A673 (cell line): Measurements from ENCODE around the gene NAA10. TPM values are rescaled to one million over a fixed set of nuclear protein-coding genes. Genes with fewer than 3 reads are reported as not detected.

ENCODE experiments used
- BruUV-seq: library from RNA; stranded (reverse); fragments of 400-500 nt; replicated peaks from 2 replicates; lab custom pipeline; 2021; lab: Mats Ljungman, UMichigan
- CTCF ChIA-PET: fragments of 300-600 bp; sonication (Branson Sonifier 250); formaldehyde crosslinking; loops from one replicate; lab custom pipeline; 2022; ENCODE audit warnings: antibody characterized with exemption; lab: Charles Lee
- POLR2A ChIA-PET: fragments of 300-600 bp; sonication (Branson Sonifier 250); formaldehyde crosslinking; loops from one replicate; lab custom pipeline; 2022; ENCODE audit warnings: antibody characterized with exemption; ENCODE audit not compliant: low non-redundant PET; lab: Charles Lee
- DNase-seq: peaks from one replicate; pipeline ENCODE4 v3.0.0-alpha.2; 2015; ENCODE audit warnings: low spot score
- H3K27ac ChIP-seq: fragments of 200-600 bp; sonication (generic); 2 replicates; pipeline ENCODE4 v1.5.1; 2016; ENCODE audit warnings: mixed run types, low read depth, mild to moderate bottlenecking, mixed read lengths, antibody characterized with exemption, low read length; ENCODE audit not compliant: poor library complexity, severe bottlenecking
- H3K27me3 ChIP-seq: fragments of 200-600 bp; sonication (generic); replicated peaks from 2 replicates; pipeline ENCODE4 v1.6.1; 2017; ENCODE audit warnings: mixed run types, low read depth, mild to moderate bottlenecking, mixed read lengths, antibody characterized with exemption, low read length; ENCODE audit not compliant: insufficient read depth, poor library complexity
- H3K36me3 ChIP-seq: fragments of 200-600 bp; sonication (generic); 2 replicates; pipeline ENCODE4 v1.6.1; 2016; ENCODE audit warnings: mixed run types, mild to moderate bottlenecking, mixed read lengths, antibody characterized with exemption, low read length; ENCODE audit not compliant: insufficient read depth, poor library complexity, severe bottlenecking
- H3K4me1 ChIP-seq: fragments of 200-600 bp; sonication (generic); 2 replicates; pipeline ENCODE4 v1.6.1; 2017; ENCODE audit warnings: mixed run types, mild to moderate bottlenecking, mixed read lengths, antibody characterized with exemption, low read length; ENCODE audit not compliant: insufficient read depth, poor library complexity, severe bottlenecking
- H3K4me3 ChIP-seq: fragments of 200-600 bp; sonication (generic); 2 replicates; pipeline ENCODE4 v1.5.1; 2016; ENCODE audit warnings: low read depth, mixed run types, mild to moderate bottlenecking, mixed read lengths, low read length; ENCODE audit not compliant: poor library complexity, severe bottlenecking
- H3K9me3 ChIP-seq: fragments of 200-600 bp; sonication (generic); 2 replicates; pipeline ENCODE4 v1.6.1; 2016; ENCODE audit warnings: mixed run types, low read depth, mild to moderate bottlenecking, mixed read lengths, antibody characterized with exemption, low read length; ENCODE audit not compliant: poor library complexity, severe bottlenecking
- EZH2 ChIP-seq: fragments of 200-600 bp; sonication (generic); IDR thresholded peaks from 2 replicates; pipeline ENCODE4 v1.6.1; 2017; ENCODE audit warnings: borderline replicate concordance, low read depth, mild to moderate bottlenecking, mixed read lengths, antibody characterized with exemption, low read length; ENCODE audit not compliant: poor library complexity, severe bottlenecking
- intact Hi-C: fragments of 100-400 bp; cut with micrococcal nuclease; formaldehyde crosslinking; loops from one replicate; pipeline ENCODE4 v1.10.0; 2022; ENCODE audit not compliant: unreplicated experiment
- total RNA-seq: library from RNA; stranded (reverse); gene quantifications from 2 replicates; pipeline ENCODE4 v1.2.3, GENCODE V29; 2021
- TF ChIP-seq, protein P1 (sequence below): fragments of 300-800, 200-600 bp; sonication (generic); conservative IDR thresholded peaks from 2 replicates; pipeline ENCODE4 v1.5.1; 2017; ENCODE audit warnings: low read depth, mild to moderate bottlenecking, antibody characterized with exemption, low read length, moderate library complexity, mixed read lengths

The NAA10 gene
- total RNA-seq, 1 experiment from 2014 or later: 140 TPM

DNA sequence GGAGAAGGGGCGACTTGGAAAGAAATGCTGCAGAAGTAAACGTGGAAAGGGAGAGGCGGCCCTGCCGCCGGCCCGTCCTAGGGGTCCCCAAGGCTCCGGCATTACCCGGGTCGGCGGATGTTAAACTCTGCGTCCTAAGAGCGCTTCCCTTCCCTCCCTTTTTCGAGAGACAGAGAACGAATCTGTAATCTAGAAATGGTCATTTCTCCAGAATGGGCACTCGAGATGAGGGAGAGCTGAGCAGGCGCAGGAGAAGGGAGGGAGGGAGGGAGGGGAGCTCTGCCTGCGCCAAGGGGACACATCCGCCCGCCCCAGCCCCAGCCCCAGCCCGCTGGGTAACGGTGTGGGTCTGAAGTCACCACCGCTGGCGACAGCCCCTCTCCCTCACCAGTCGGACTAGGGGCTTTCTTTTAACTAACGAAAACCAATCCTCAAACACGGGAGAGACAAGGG is 35.1 kb upstream of the NAA10 start:
- ChIA-PET POLR2A (interaction anchor here (0.8 kb wide), 1 partner anchor 401 kb away, joined by 11 read pairs; no protein-coding TSS in a partner anchor), CTCF (interaction anchor here (1.1 to 1.4 kb wide), 2 partner anchors 22 to 44 kb away, joined by 3 read pairs; no protein-coding TSS in a partner anchor)
- intact Hi-C loops: loop anchor here (10.0 kb wide), 1 partner anchor 425 kb away; the partner anchor contains the start of gene RPL10
- Histone ChIP-seq H3K27ac (peak overlapping the region; percentile 72), H3K27me3 (no peaks in the 10 kb centered on the region), H3K4me1 (peaks cover 26% of the 10 kb centered on the region), H3K9me3 (no peaks in the 10 kb centered on the region), H3K36me3 (no peaks in the 10 kb centered on the region), H3K4me3 (peak overlapping the region; percentile 86)
- DNase-seq: no peak
- no TSS peak for BruUV-seq
- TF ChIP-seq, protein P1, sequence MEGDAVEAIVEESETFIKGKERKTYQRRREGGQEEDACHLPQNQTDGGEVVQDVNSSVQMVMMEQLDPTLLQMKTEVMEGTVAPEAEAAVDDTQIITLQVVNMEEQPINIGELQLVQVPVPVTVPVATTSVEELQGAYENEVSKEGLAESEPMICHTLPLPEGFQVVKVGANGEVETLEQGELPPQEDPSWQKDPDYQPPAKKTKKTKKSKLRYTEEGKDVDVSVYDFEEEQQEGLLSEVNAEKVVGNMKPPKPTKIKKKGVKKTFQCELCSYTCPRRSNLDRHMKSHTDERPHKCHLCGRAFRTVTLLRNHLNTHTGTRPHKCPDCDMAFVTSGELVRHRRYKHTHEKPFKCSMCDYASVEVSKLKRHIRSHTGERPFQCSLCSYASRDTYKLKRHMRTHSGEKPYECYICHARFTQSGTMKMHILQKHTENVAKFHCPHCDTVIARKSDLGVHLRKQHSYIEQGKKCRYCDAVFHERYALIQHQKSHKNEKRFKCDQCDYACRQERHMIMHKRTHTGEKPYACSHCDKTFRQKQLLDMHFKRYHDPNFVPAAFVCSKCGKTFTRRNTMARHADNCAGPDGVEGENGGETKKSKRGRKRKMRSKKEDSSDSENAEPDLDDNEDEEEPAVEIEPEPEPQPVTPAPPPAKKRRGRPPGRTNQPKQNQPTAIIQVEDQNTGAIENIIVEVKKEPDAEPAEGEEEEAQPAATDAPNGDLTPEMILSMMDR: no peak
- no peak for TF ChIP-seq EZH2

DNA sequence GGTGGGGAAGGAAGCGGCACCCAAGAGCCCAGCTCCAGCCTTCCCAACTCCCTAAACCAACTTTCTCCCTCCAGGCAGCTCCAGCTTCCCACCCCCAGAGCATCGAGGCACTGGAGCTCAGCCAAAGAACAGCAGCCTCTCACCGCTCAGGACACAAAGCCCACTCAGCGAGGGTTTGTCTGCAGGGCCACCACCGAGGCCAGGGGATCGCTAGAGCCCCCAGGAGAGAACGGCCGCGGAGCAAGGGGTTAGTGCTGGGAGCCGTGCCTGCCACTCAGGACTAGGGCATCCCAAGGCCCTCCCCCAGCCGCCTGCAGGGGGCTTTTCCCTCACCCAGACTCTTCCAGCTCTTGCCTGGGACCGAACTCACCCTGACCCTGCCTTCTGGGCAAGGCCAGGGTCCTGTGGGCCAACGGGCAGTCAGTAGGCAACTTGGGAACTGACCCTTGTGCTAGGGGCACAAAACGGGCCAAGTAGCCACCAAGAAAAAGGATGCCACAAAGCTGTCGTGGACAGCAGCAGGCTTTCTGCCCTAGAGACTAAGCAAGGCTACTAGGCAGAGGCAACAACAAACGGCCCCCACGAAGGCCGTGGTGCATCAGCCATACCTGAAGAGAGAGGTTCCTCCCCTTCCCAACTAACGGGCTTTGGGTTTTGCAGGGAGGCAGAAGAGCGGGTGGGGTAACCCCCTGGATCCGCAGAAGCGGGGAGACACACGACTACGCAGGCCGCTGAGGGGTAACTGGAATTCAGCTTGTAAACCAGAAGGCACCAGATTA is 34.5 kb upstream of the NAA10 start:
- Histone ChIP-seq H3K4me3 (peak overlapping the region; percentile 86), H3K9me3 (no peaks in the 10 kb centered on the region), H3K27me3 (no peaks in the 10 kb centered on the region), H3K4me1 (peaks cover 26% of the 10 kb centered on the region), H3K36me3 (peaks cover 4% of the 10 kb centered on the region), H3K27ac (peak overlapping the region; percentile 72)
- POLR2A ChIA-PET: no interaction called here
- CTCF ChIA-PET: interaction anchor here (1.1 kb wide), 1 partner anchor 21 kb away, joined by 3 read pairs; no protein-coding TSS in a partner anchor
- TF ChIP-seq EZH2: no peak
- TF ChIP-seq, protein P1: no peak
- no TSS peak for BruUV-seq
- intact Hi-C loops: no loop called here
- no peak for DNase-seq

DNA sequence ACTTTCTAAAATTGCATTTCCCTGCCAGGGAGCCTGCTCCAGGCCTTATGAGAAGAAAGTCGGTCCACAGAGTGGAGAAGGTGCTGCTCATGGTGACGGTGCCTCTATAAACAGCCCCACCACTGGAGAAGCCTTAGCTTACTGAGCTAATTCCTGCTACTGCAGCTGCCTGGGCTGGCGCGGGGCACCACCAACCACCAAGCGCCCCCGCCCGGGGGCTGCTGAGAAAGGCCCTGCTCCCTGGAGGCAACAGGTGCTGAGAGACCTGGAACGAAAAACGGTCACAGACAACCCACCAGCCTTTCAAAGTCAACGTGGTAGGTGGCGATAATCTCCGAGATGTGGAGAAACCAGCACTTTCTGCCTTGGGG is 33.9 kb upstream of the NAA10 start:
- POLR2A ChIA-PET: no interaction called here
- H3K27me3 ChIP-seq: no peaks in the 10 kb centered on the region
- peak; percentile 42 for DNase-seq
- H3K36me3 ChIP-seq: peaks cover 5% of the 10 kb centered on the region
- H3K27ac ChIP-seq: peak overlapping the region; percentile 21
- H3K4me3 ChIP-seq: peak overlapping the region; percentile 86
- intact Hi-C loops: no loop called here
- TF ChIP-seq, protein P1: 0 out of 2 replicates have a peak, but pooled peaks have one; percentile 17
- no peak for TF ChIP-seq EZH2
- CTCF ChIA-PET: no interaction called here
- no peaks in the 10 kb centered on the region for H3K9me3 ChIP-seq
- no TSS peak for BruUV-seq
- peaks cover 26% of the 10 kb centered on the region for H3K4me1 ChIP-seq
